HG03066 (cell line): ENCODE measurements around the gene SNAP23.

Experiments
- ATAC-seq: cut with Tn5 transposase; IDR thresholded peaks from one replicate; pipeline ENCODE4 v1.9.1; 2021; ENCODE audit warnings: low read depth; ENCODE audit not compliant: unreplicated experiment

Gene SNAP23

DNA sequence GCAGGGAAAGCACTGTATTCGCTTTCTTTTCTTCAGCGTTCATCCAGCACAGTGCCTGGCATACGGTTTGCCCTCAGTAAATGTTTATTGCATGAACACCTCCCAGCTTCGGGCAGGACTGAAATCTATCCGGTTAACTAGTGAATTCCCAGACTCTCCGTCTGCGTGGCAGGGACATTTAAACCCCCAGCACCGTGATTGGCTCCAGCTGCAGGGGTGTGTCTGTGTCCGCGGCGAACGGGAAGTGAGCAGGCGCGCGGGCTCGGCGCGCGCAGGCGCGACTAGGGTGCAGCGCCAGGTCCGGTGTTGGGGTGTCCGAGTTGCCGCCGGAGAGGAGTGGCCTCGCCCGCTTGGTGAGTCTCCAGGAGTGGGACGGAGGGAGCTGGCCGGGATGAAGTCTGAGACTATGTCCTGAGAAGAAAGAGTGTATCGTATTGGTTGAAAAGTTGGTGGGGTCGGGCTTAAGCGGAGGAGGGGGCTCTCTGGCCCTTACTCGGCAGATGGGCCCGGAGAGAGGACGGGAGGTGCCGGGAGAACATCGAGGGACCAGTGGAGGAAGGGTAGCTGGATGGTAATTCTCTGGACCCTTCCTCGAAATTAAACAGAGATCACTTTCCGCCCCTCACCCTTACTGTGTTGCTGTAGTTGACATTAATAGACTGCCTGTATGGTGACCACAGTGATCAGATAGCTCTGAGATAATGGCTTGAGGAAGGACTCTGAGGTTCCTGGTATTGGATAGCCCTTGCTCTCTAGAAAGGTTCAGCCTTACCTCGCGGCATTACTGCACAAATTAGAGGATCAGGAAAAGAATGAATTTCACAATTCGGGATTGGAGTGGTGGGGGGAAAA, at the start of gene SNAP23:
TSS of gene SNAP23 (plus strand) at position 274 of the 852 bp plus-strand sequence. CDS start 16,213 bp downstream, outside the sequence.
- ATAC-seq, result peak; percentile 69

DNA sequence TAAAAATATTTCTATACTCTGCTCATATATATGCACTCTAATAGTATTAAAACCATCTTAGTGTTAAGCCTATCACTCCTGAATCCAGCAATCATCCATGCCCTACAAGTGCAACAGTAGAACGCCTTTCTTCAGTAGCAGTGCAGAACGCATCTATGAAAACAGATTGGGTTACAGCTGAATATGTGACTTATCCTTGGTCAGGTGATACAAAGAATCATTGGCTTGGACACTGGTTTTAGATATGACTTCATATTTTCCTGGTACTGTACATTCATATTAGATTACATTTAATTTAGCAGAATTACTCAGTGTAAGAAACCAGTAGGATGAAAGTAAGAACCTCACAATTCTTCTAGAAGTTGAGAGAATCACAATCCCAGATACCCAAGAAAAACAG, 47.8 kb upstream of the SNAP23 start:
- no peak for ATAC-seq

DNA sequence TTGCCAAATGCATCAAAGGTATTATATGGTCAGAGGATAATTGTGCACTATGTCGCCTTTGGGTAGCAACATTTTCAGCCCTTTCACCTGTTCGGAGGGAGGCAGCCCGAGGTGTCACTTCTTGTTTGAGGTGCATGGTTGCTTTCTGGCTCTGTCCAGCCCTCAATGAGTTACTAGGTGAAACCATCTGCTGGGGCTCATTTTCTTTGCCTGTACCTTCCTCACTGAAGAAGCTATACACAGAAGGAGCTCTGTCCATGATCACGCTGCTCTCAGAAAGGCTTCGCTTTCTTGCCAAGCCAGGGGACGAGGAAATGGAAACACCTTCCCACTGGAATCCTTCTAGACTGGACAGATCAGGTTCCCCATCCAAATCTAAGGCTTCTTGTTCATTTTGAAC, 47.2 kb upstream of the SNAP23 start:
- ATAC-seq, result no peak

DNA sequence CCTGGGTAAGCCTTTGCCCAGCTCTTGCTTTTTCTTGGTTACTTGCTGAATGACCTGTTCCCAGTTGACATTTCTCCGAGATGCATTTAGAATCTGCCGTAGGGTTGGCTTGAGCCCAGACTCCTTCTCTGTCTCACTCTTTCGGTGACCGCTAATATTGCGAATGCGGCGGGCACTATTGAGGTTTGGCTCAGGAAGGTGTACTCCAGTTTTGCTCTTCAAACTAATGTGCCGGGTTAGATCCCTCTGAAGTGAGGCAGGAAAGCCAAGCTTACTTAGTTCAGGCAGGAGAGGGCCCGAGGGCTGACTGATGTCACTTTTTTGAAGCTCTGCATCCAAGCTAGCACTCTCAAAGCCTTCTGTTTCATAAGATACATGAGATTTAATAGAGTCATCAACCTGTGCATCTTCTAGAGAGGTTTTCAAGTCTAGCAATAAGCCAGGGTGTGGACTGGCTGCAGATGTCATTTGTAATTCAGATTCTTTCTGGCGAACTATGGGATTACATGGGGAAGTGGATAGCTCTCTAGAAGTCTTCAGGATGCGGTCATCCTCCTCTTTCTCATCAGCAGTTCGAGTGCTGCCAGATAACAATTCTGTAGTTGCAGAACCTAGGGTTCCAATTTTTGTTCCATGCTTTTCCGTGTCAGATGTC, 45.5 kb upstream of the SNAP23 start:
- ATAC-seq, result no peak

DNA sequence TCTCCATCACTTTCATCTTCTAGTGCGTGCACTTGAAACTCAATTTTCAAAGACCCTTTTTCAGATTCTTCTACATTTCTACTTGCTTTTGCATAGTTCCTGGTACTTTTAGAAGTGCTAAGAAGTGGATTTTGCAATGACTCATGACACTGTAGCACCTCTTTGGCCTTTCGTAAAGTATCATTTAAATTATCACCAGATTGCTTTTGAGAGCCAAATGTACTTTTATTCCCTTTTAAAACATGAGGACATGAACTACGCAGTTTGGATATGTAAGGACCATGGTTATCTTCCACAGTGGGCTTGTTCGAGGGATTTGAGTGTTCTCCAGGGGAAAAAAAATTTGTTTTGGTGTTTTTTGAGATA, 45.0 kb upstream of the SNAP23 start:
- no peak for ATAC-seq

DNA sequence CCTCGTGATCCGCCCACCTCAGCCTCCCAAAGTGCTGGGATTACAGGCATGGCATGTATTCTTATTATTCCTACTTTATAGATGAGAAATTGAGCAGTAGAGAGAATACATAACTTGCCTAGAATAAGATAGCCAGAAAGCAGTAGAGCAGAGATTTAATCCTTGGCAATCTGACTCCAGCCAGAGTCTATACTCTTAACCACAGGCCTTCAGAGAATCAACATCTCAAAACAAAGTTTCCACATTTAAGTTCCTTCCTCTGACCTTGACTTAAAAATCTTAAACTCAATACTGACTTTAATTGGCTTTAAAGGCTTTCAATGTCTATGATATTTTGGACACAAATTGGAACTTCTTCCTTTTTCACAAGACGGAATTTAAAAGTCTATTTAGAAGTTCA, 41.6 kb upstream of the SNAP23 start:
- ATAC-seq, result no peak

DNA sequence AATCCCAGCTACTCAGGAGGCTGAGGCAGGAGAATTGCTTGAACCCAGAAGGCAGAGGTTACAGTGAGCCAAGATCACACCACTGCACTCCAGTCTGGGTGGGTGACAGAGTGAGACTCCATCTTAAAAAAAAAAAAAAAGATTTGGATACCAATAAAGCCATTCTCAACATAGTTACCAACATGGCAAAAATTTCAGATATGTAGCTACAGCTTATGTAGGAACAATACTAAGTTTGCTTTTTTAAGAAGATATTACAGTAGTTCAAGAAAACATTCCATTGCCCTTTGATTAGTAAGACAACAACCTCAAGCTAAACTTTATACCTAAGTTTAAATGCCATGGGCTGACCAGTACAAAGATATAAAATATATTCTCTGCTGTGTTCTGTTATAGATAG, 38.9 kb upstream of the SNAP23 start:
- no peak for ATAC-seq

DNA sequence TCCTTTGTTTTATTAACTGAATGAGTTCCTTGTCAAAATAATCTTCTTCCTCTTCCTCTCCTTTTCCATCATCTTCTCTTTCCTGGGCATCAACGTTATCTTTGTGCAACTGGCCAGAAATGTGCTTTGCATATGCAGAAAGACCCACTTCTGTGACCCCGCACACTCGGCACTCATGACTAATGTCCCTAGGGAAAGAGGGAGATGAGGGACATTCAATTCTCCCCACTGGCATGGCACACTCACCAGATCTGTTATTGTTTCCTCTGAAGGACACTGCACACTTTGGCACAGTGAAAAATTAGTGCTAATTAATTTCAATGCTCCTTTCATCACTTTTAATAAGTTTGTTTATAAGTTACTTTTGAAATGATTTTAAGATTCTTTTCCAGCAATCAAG, 38.5 kb upstream of the SNAP23 start:
- ATAC-seq, result no peak

DNA sequence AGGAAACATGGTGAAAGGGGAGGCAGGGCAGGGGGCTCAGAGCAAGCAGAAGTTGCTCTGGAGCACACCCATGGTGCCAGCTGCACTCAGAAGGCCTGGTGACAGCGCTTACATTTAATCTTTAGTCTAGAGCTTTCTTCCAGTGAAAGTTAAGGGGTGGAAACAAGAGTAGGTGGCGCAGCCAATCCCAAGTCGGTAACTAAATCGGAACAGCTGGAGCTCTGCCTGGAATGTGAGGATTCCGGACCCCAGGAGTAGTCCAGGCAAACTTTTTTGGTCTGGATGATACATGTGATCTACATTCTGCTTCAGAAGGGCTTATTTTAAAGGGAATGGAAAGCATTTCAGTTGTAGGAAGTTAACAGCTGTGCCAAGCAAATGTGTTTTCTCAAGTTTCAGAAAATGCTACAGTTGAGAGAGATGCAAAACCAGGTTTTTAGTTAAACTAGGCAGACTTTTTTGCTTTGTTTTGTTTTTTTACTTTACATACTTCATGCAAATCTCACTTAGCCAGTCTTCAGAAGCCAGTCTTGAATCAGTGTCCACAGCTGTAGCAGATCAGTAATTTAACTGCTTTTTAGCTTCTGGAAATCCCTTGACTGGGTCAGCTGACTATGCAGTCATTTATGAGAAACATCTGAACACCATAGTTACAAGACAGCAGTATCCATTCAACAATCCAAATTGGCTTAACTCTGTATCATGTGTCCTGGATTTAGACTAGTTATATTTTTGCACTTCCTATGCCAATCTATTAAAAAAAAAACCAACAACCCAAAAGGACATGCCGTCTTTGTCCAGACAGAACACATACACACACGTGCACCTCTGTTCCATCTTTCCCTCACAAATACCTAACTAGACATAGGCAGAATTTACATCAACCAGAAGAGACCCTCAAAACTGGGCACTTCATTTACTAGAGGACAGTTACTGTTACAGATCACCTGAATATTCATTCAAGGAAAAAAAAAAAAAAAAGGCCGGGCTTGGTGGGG, 37.7 kb upstream of the SNAP23 start:
- ATAC-seq, result peak; percentile 70

DNA sequence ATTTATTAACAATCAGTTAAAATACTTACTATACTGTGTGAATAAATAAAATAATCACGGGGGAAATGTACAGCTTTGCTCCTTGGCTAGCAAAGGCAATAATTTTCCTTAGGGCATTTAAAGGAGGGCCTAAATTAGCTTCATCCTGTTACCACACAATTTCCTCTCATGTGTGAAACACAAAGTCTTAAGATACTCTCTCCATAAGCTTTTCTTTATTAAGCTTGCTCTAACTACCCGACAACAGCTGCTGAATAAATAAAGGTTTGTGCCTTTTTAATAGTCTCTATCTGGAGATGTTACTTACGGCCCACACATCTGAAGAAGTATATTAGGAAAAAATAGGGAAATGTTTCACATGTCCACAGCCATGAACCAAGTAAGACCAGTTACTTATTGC, 34.2 kb upstream of the SNAP23 start:
- ATAC-seq, result no peak

DNA sequence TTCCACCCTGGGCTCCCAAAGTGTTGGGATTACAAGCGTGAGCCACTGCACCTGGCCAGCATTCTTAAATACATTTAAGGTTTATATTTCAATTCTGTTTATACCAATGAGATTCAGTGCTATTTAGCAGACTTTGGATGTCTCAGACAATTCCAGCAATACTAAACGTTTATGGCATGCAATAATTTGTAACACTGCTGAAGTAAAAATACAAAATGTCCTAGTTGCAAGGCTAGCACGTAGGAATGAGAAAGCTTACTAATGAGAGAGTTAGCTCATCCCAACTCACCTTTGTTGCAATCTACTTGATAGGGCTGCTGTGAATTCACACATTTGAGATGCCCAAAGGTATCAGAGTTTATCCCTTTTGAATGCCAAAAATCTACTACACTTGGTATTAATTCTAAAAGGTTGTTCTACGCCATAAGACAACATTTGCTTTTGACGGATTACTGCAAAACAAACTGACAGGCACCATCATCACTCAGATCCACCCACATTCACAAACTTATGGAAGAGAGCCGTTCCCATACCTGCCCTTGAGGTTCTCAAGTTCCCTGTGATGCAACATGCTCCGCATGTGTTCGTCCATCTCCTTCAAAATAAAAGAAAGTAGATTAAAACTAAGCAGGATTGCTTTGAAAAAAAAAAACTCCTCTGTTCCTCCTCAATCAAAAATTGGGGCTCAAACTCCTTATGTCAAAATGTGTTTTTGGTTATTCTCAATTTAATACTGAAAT, 29.7 kb upstream of the SNAP23 start:
- ATAC-seq, result no peak

DNA sequence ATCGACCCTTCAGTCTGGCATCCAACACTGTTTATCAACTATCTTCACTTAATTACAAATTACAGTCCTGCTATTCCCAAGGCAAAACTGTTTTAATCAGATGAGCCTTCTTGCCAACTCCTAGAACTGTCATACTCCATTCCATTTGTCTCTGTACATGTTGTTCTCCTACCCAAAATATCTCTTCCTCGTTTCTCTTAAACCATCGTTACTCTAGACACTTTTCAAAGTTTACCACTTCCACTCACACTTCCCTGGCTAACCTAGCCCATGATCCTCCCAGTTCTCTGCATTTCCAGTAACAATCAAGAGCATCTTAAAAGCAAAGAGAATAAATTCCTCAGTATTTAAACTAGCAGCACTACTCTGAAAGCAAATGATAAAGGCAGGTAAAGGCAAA, 24.4 kb upstream of the SNAP23 start:
- ATAC-seq, result no peak

DNA sequence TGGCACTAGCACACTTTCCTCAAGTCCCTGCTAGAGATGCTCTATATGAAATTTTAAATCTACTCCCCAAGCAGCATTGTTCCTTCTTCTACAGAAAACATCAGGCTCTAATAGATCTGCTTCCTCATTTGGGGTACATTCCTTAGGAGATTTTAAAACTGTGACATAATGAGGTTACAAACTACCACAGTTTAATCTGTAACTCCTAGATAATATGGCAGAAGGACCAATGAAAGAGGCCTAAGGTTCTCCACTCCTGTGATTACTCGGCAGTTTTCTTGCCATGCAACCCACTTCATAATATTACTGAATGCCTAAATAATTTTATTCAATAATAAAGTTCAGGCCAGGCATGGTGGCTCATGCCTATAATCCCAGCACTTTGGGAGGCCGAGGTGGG, 20.6 kb upstream of the SNAP23 start:
- no peak for ATAC-seq

DNA sequence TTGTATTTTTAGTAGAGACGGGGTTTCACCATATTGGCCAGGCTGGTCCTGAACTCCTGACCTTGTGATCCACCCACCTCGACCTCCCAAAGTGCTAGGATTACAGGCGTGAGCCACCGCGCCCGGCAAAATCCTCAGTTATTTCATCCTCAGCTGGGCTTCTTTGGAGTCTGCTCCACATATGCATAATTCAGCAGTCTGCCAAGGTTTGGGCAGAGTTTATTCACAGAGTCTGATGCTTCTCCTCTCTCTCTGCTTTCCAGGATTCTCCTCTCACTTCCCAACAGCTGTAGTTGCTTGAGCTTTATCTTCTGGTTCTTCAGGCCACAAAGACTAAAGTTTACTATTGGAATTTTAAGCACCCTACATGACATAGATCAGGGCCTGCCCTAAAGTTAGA, 12.7 kb upstream of the SNAP23 start:
- no peak for ATAC-seq

DNA sequence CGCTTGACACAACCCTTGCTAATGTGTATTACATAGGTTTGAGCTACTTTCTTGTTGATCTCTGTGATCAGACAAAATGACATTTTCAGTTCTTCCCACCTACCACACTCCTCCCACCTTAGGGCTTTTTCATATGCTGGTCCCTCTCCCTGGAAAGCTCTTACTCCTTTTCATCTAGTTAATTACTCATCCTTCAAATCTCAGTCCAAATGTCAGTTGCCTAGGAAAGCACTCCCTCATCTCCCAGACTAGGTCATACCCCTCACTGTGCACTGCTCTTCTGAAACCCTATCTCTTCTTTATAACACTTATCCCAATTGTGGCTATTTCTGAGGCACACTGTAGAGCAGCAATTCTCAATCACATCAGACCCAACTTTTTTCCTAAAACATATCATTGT, 11.8 kb upstream of the SNAP23 start:
- no peak for ATAC-seq

DNA sequence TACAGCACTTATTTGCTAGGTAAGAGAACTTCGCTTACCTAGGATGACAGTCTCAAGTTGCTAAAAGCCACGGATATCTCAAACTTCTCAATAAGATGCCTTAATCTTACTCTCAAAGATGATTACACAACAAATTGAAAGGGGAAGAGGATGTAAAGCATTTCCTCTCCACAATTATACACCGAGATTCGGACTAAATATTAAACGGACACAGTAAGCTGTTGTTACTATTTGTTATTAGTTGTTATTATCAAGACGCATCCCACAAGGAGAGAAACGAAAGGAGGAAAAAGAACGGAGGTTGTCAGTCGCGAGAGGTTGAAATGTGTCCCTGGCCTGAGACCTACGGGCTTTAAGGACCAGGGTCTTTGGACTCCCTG, 5.2 kb upstream of the SNAP23 start:
- no peak for ATAC-seq

DNA sequence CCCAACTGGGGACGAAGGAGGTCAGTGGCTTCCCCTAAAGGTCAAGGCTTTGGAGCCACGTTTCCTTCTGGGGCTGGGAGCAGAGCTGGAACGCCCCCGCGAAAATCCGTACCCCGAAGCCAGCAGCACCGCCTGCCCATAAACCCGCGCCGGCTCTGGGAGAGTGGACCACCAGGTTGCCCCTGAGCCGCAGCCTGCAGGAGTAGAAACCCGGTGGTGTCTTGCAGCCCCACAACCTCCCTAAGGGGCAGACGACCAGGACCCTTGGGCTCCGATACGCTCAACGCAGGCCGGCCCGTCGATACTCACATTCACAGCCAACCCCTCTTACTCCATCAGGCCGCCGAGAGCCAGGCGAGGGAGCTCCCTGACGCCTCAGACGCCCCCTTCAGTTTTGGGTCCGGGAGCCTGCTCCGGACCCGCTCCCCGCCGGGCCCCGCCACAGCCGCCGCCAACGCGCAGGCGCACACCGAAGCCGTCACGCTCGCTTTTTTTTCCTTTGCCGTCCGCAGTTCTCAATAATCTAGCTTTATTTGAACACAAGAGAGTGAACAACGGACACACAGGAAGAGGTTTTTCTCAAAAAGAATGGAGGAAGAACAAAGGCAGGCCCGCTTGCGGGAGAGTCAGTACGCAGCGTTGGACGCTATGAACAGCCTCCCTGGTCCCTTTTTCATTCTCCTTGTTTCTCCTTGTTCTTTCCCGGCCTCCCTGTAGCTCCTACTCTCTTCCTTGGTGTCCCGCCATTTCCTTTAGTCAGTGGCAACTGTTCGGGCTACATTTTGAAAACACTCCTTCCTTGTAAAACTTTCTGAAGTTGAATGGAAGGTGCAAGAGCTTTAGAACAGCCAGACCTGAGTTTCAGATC, 4.5 kb upstream of the SNAP23 start, which contains the start of gene ZNF106:
TSS of gene ZNF106 (minus strand) at position 471 of the 868 bp plus-strand sequence. CDS start 18,852 bp downstream, outside the sequence.
- ATAC-seq, result no peak

DNA sequence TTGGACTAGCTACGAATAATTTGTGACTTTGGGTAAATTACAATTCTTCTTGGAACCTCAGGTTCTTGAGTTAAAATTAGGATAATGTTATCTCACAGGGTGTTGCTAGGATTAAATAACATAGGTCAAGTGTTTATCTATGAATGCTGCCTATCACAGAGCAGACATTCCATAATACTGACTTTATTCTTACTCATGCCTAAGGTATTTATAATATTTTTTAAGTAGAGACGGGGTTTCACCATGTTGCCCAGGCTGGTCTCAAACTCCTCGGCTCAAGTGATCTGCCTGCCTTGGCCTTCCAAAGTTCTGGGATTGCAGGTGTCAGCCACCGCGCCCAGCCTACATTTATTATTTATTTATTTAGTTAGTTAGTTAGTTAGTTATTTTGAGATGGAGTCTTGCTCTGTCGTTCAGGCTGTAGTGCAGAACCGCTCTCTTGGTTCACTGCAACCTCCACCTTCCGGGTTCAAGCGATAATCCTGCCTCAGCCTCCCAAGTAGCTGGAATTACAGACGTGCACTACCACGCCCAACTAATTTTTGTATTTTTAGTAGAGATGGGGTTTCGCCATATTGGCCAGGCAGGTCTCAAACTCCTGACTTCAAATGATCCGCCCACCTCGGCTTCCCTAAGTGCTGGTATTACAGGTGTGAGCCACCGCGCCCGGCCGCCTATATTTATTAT, 3.8 kb upstream of the SNAP23 start:
- no peak for ATAC-seq

DNA sequence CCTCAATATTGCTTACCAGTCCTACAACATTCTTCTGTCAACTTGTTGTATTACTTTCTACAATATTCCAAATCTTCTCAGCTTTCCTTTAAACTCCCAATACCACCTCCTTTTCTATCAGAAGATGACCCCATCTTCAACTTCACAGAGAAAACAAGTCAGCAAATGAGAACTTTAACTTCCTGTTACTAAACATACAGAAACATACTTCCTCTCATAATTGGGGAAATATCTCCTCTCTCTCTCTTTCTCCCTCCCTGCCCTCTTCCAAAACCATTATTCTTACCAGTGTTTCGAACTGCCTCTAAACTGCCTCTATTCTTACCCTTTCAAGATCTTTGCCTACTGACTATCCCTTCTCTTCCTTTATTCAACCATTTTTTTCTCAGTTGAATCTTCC, 1.8 kb upstream of the SNAP23 start:
- no peak for ATAC-seq
